Activated naive CD8-positive, alpha-beta T cell treated with anti-CD3 and anti-CD28 coated beads for 36 hours (primary cell): ENCODE measurements around the gene AP1S2. TPM values are rescaled to one million over a fixed set of nuclear protein-coding genes. Genes with fewer than 3 reads are reported as not detected.
"Not testable (repeated sequence)": the region's sequence is repeated elsewhere in the genome, so short reads cannot be mapped to it uniquely, and the experiment has no call there.

ENCODE experiments used
- DNase-seq: peaks from one replicate; pipeline ENCODE4 v3.0.0; 2021
- H3K27ac Mint-ChIP-seq: one replicate; pipeline ENCODE4 v1.8.0; 2022; ENCODE audit warnings: mild to moderate bottlenecking, moderate library complexity, mixed read lengths
- H3K27me3 Mint-ChIP-seq: one replicate; pipeline ENCODE4 v1.8.0; 2022; ENCODE audit warnings: mild to moderate bottlenecking, mixed read lengths
- H3K36me3 Mint-ChIP-seq: one replicate; pipeline ENCODE4 v1.8.0; 2021; ENCODE audit warnings: mild to moderate bottlenecking, mixed read lengths
- H3K4me1 Mint-ChIP-seq: one replicate; pipeline ENCODE4 v1.8.0; 2021; ENCODE audit warnings: mixed read lengths
- H3K4me3 Mint-ChIP-seq: one replicate; pipeline ENCODE4 v1.8.0; 2022; ENCODE audit warnings: mild to moderate bottlenecking, moderate library complexity, mixed read lengths
- H3K9me3 Mint-ChIP-seq: one replicate; pipeline ENCODE4 v1.8.0; 2022; ENCODE audit warnings: mixed read lengths
- total RNA-seq, 2 experiments: library from RNA; stranded (reverse); gene quantifications; one replicate each; pipeline ENCODE4 v1.2.3, GENCODE V29; 2021

Gene AP1S2
- 10 to 100 TPM; 29.4 to 33.0 TPM for total RNA-seq

DNA sequence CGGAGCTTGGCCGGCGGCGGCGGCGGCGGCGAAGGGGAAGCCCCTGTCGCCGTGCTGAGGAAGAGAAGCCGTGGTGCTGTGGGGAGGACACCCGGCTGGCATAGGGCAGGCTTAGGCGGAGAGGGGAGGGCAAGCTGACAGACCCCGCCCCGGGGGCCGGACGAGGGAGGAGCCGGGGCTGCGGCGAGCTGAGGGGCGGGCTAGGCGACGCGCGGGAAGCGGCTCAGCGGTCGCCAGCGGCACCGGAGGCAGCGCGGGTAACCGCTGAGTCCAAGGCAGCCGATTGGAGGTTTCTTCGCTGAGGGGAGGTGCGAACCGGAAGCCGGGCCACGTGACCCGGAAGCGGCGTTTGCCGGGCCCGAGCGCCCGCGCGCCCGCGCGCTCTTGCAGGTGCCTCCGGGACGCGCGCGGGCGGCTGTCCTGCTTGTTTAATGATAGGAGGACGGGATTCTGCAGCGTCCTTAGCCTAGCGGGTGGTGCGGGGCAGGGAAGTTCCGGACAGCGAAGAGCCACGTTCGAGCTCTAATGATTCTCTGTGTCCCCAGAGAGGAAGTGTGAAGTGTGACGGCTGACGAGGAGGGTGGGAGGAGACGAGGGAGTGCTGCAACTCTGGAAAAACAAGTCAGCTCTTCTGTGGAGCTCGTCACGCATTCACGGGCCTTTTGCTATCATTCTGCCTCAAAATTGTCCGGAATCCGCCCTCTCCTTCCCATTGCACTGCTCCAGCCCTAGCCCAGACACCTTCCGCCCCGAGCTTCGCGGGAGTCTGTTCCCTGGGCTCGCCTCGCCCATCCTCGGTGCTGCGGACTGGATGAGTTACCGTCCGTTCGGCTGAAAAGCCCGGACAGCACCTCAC lies at the start of gene AP1S2:
Gene AP1S2, minus strand, starts transcription at position 102 of the 856 bp plus-strand sequence. CDS start 2,289 bp downstream, outside the sequence.
- Mint-ChIP-seq H3K36me3 (peaks cover 6% of the 10 kb centered on the region), H3K4me3 (peak within 1 kb of the TSS; percentile 82), H3K4me1 (peaks cover 9% of the 10 kb centered on the region), H3K9me3 (no peaks in the 10 kb centered on the region), H3K27ac (peak within 1 kb of the TSS; percentile 98), H3K27me3 (no peaks in the 10 kb centered on the region)
- peak; percentile 93 for DNase-seq

DNA sequence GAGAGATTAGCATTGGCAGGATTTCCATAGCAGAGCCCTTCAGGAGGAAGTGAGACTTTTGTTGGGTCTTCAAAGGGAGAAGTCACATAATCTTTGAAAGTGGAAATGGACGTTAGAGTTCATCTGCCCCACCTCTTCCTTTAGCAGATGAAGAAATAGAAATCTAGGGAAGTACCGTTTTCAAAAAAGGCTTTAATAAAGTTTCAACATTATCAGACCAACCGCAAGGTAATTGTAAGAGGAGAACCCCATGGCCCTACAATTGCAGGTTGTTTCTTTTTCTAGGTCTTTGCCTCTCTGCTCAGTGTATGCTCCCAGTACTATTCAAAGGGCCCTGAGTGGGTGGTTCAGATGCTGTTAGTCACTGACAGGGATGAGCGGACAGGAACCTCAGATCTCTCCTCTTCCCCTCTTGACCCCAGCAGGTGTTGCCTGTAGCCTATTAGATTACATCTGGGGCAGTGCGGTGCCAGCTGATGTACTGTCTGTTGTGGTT lies 48.6 kb upstream of the AP1S2 start:
- Mint-ChIP-seq H3K27ac (no peak overlapping the region), H3K27me3 (no peaks in the 10 kb centered on the region), H3K4me1 (no peaks in the 10 kb centered on the region), H3K36me3 (no peaks in the 10 kb centered on the region), H3K4me3 (no peak overlapping the region), H3K9me3 (peaks cover 1% of the 10 kb centered on the region)
- peak; percentile 1 for DNase-seq

DNA sequence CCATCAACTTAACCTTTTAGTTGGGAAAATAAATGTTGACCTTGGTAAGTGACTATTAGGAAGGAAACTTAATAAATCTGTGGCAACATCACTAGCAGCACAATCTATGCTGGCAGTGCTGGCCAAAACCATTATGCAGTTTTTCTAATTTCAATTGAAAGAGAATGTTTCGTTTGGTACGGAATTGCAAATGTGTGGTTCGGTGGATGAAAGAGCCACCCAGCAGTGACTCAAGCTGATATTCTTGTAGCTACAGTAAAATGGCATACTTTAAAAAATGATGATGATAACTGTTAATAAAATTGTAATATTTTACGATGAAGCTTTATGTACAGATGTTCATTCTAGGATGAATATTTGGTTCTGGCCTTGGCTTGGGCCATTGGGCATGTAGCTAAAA lies 40.7 kb upstream of the AP1S2 start:
- Mint-ChIP-seq H3K27me3 (no peaks in the 10 kb centered on the region), H3K36me3 (no peaks in the 10 kb centered on the region), H3K4me1 (no peaks in the 10 kb centered on the region), H3K27ac (no peak overlapping the region), H3K9me3 (no peaks in the 10 kb centered on the region), H3K4me3 (no peak overlapping the region)
- DNase-seq = no peak

DNA sequence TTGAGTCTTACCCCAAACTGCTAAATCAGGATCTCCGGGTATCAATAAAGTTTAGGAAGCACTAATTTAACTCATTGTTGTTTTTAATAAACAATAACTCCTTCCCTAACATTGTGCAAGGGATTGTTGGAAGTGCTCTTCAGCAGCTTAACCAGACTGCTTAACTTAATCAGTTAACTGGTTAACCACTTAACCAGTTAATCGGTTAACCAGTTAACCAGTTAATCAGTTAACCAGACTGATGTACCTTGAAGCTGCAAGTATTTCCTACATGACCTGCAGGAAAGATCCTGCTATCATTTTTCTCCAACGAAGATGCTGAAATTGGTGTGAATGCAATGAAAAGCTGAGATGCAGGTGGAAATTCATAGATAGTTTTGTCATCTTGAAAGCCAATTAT lies 40.1 kb upstream of the AP1S2 start:
- Mint-ChIP-seq H3K27me3 (no peaks in the 10 kb centered on the region), H3K4me3 (no peak overlapping the region), H3K9me3 (no peaks in the 10 kb centered on the region), H3K27ac (no peak overlapping the region), H3K4me1 (no peaks in the 10 kb centered on the region), H3K36me3 (no peaks in the 10 kb centered on the region)
- no peak for DNase-seq

GRCh38 chrX:15890463-15890862 lies 35.9 kb upstream of the AP1S2 start:
- no peaks in the 10 kb centered on the region for H3K27me3 Mint-ChIP-seq
- no peak overlapping the region for H3K4me3 Mint-ChIP-seq
- H3K9me3 Mint-ChIP-seq = no peaks in the 10 kb centered on the region
- DNase-seq = no peak
- no peak overlapping the region for H3K27ac Mint-ChIP-seq
- no peaks in the 10 kb centered on the region for H3K36me3 Mint-ChIP-seq
- no peaks in the 10 kb centered on the region for H3K4me1 Mint-ChIP-seq

DNA sequence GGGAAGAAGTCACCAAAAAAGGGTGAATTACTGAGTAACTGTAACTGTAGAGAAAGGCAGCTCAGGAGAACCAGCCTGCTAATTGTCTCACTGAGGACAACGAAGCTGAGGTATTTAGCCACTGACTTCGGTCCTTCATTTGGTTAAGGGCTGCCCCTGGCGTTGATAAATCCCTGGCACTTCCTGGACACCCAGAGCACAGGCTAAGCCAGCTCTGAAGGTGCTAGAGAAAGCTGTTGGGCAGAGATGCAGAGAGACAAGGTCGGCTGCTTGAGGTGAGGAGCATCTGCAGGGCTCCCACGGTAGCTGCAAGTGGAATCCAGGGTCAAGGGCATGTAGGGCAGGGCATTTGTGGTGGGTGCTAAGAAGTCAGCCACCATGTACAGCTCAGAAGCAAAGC lies 33.4 kb upstream of the AP1S2 start:
- H3K9me3 Mint-ChIP-seq = no peaks in the 10 kb centered on the region
- H3K36me3 Mint-ChIP-seq = no peaks in the 10 kb centered on the region
- no peak overlapping the region for H3K4me3 Mint-ChIP-seq
- no peak overlapping the region for H3K27ac Mint-ChIP-seq
- H3K4me1 Mint-ChIP-seq = peaks cover 5% of the 10 kb centered on the region
- DNase-seq = no peak
- no peaks in the 10 kb centered on the region for H3K27me3 Mint-ChIP-seq

- H3K36me3 Mint-ChIP-seq = peaks cover 3% of the 10 kb centered on the region
Measured at GRCh38 chrX:15883540-15883863, 28.9 kb upstream of the AP1S2 start.

GRCh38 chrX:15882704-15883539 lies 28.3 kb upstream of the AP1S2 start:
- H3K27ac Mint-ChIP-seq = no peak overlapping the region
- H3K4me3 Mint-ChIP-seq = no peak overlapping the region
- H3K4me1 Mint-ChIP-seq = peaks cover 8% of the 10 kb centered on the region

More at GRCh38 chrX:15883540-15883863, 28.9 kb upstream of the AP1S2 start:
- Mint-ChIP-seq H3K27me3 (no peaks in the 10 kb centered on the region), H3K9me3 (peaks cover 2% of the 10 kb centered on the region), H3K27ac (no peak overlapping the region), H3K4me3 (no peak overlapping the region), H3K4me1 (peaks cover 8% of the 10 kb centered on the region)
- no peak for DNase-seq

GRCh38 chrX:15881381-15881897 lies 26.8 kb upstream of the AP1S2 start:
- H3K27me3 Mint-ChIP-seq = no peaks in the 10 kb centered on the region
- H3K36me3 Mint-ChIP-seq = peaks cover 3% of the 10 kb centered on the region
- peaks cover 2% of the 10 kb centered on the region for H3K9me3 Mint-ChIP-seq
- H3K4me3 Mint-ChIP-seq = no peak overlapping the region
- no peak for DNase-seq
- peaks cover 8% of the 10 kb centered on the region for H3K4me1 Mint-ChIP-seq
- no peak overlapping the region for H3K27ac Mint-ChIP-seq

More at GRCh38 chrX:15882704-15883539, 28.3 kb upstream of the AP1S2 start:
- DNase-seq = no peak
- peaks cover 3% of the 10 kb centered on the region for H3K36me3 Mint-ChIP-seq
- no peaks in the 10 kb centered on the region for H3K27me3 Mint-ChIP-seq
- H3K9me3 Mint-ChIP-seq = peaks cover 2% of the 10 kb centered on the region

DNA sequence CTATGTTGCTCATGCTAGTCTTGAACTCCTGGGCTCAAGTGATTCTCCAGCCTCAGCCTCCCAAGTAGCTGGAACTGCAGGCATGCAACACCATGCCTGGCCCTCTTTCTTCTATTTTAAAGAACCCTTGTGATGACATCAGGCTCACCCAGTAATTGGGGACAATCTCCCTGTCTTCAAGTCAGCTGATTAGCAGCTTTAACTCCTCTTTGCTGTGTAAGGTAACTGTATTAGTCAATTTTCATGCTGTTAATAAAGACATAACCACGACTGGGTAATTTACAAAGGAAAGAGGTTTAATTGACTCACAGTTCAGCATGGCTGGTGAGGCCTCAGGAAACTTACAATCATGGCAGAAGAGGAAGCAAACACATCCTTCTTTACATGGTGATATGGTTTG lies 23.3 kb upstream of the AP1S2 start:
- H3K4me1 Mint-ChIP-seq, H3K9me3 Mint-ChIP-seq, H3K36me3 Mint-ChIP-seq, H3K4me3 Mint-ChIP-seq, H3K27ac Mint-ChIP-seq, DNase-seq, H3K27me3 Mint-ChIP-seq: not testable (repeated sequence)

DNA sequence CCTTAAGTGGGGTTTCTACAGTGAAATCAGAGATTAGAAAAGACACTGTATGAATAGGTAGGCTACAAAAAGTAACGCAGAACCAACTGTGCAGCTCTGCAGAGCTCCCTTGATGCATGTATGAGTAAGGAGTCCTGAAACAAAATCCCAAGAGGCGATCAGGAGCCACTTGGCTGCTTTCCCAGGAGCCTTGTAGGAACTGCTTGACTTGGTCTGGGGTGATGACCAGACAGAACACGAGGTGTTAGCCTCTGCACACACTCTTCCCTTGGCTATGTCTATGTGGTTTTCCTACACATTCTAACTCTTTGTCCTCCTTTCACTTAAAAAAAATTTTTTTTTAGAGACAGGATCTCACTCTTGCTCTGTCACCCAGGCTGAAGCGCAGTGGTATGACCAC lies 22.8 kb upstream of the AP1S2 start:
- H3K4me3 Mint-ChIP-seq = no peak overlapping the region

GRCh38 chrX:15874672-15875071 lies 20.1 kb upstream of the AP1S2 start:
- H3K4me1 Mint-ChIP-seq = no peaks in the 10 kb centered on the region
- H3K27ac Mint-ChIP-seq = no peak overlapping the region
- no peak for DNase-seq
- no peaks in the 10 kb centered on the region for H3K27me3 Mint-ChIP-seq
- H3K4me3 Mint-ChIP-seq = no peak overlapping the region
- peaks cover 3% of the 10 kb centered on the region for H3K36me3 Mint-ChIP-seq
- peaks cover 2% of the 10 kb centered on the region for H3K9me3 Mint-ChIP-seq

More for the DNA sequence above, 22.8 kb upstream of the AP1S2 start:
- Mint-ChIP-seq H3K36me3 (peaks cover 3% of the 10 kb centered on the region), H3K27ac (no peak overlapping the region), H3K27me3 (no peaks in the 10 kb centered on the region), H3K9me3 (peaks cover 2% of the 10 kb centered on the region), H3K4me1 (no peaks in the 10 kb centered on the region)
- DNase-seq = no peak

DNA sequence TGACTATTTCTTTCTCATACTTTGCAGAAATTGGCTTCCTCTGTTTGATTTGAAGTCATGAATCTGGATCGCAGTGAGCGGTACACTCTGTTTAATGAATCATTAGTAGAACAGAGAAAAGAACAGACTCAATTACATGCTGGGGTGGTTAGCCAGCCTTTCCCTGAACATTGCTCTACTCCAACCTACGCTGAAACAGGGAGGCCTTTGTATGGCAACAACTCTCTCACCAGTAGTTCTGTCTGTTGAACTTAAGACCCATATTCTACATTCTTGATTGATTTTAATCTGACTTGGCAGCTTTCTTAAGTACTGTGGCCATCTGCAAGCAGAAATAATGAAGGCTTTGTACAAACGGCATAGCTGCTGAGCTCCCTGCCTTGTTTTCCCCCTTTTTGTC lies 19.0 kb upstream of the AP1S2 start:
- Mint-ChIP-seq H3K9me3 (no peaks in the 10 kb centered on the region), H3K4me1 (no peaks in the 10 kb centered on the region), H3K27ac (no peak overlapping the region), H3K36me3 (no peaks in the 10 kb centered on the region), H3K4me3 (no peak overlapping the region), H3K27me3 (no peaks in the 10 kb centered on the region)
- DNase-seq = no peak

DNA sequence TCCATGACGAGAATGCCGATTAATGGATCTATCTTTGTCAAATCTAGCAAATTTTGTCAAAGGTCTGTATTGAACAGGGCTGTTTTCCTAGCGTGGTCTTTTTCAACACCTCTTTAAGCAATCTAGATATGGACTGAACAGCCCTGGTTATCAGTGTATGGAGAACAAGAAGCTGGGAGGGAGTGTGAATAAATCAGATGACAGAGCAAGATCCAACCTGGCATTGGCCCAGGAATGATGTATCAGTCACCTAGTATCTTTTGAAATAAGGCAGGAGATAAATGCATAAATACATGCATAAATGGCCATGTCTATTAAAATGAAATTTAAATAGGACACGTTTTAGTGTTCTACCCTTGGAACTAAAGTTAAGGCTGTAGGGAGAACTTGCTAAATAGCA lies 15.7 kb upstream of the AP1S2 start:
- Mint-ChIP-seq H3K27me3 (no peaks in the 10 kb centered on the region), H3K9me3 (no peaks in the 10 kb centered on the region), H3K27ac (no peak overlapping the region), H3K36me3 (no peaks in the 10 kb centered on the region), H3K4me3 (no peak overlapping the region), H3K4me1 (no peaks in the 10 kb centered on the region)
- DNase-seq = no peak

DNA sequence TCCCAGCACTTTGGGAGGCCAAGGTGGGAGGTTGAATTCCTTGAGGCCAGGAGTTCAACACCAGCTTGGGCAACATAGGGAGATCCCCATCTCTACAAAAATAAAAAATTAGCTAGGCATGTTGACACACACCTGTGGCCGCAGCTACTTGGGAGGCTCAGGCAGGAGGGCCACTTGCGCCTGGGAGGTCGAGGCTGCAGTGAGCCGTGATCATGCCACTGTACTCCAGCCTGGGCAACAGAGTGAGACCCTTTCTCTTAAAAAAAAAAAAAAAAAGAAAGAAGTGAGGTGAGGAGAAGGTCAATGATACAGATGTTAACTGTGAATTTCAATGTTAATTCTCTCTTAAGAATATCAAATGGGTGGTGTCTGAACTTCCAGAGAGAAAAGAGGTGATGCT lies 15.1 kb upstream of the AP1S2 start:
- H3K36me3 Mint-ChIP-seq = no peaks in the 10 kb centered on the region
- H3K27me3 Mint-ChIP-seq = no peaks in the 10 kb centered on the region
- no peaks in the 10 kb centered on the region for H3K9me3 Mint-ChIP-seq
- DNase-seq = no peak
- no peak overlapping the region for H3K4me3 Mint-ChIP-seq
- H3K27ac Mint-ChIP-seq = no peak overlapping the region
- H3K4me1 Mint-ChIP-seq = no peaks in the 10 kb centered on the region
